T-cell (primary cell): ENCODE results near the gene METRNL. TPM values are rescaled to one million over a fixed set of nuclear protein-coding genes. Genes with fewer than 3 reads are reported as not detected.
"Not testable (repeated sequence)": the region's sequence is repeated elsewhere in the genome, so short reads cannot be mapped to it uniquely, and the experiment has no call there.

Experiments used
- ATAC-seq, 4 experiments: fragments of 200-7000 bp in 3 of 4; fragments of 150-1000 bp in 1 of 4; cut with Tn5 transposase; replicated peaks in 1 of 4; 1 replicate in 3 of 4; 2 replicates in 1 of 4; pipeline ENCODE4 v1.10.0; 2021; ENCODE audit warnings: moderate library complexity in 3 of 4, mild to moderate bottlenecking in 2 of 4, moderate number of reproducible peaks in 1 of 4
- CTCF ChIA-PET, 2 donors: fragments of 300-600 bp; sonication (Branson Sonifier 250); formaldehyde crosslinking; loops; one replicate each; lab custom pipeline; 2022; ENCODE audit warnings: antibody characterized with exemption in 2 of 2; lab: Charles Lee
- POLR2A ChIA-PET, 2 donors: fragments of 300-600 bp; sonication (Branson Sonifier 250); formaldehyde crosslinking; loops; one replicate each; lab custom pipeline; 2022; ENCODE audit warnings: antibody characterized with exemption in 2 of 2; lab: Charles Lee
- DNase-seq, 35 experiments: peaks; one replicate each; pipeline versions ENCODE4 v3.0.0 to v3.0.0-alpha.2; 2013 to 2023
- H3K27ac ChIP-seq: one replicate; pipeline ENCODE4 v1.5.1; 2013; ENCODE audit warnings: low read length
- H3K27me3 ChIP-seq, 2 experiments: replicated peaks in 1 of 2; 1 replicate in 1 of 2; 2 replicates in 1 of 2; pipeline versions ENCODE4 v1.6.1 to v1.7.0; 2013; ENCODE audit warnings: low read length in 1 of 2, mixed read lengths in 1 of 2; ENCODE audit not compliant: control insufficient read depth in 2 of 2, insufficient read depth in 2 of 2; ENCODE audit errors: extremely low read depth in 1 of 2
- H3K36me3 ChIP-seq, 2 donors: 1 replicate in 1 of 2; 2 replicates in 1 of 2; pipeline versions ENCODE4 v1.6.1 to v1.7.0; 2013; ENCODE audit warnings: low read length in 1 of 2; ENCODE audit not compliant: control insufficient read depth in 2 of 2, insufficient read depth in 1 of 2; ENCODE audit errors: extremely low read depth in 1 of 2
- H3K4me1 ChIP-seq, 2 experiments: 1 replicate in 1 of 2; 2 replicates in 1 of 2; pipeline versions ENCODE4 v1.6.1 to v1.7.0; 2013; ENCODE audit warnings: low read length in 2 of 2, mixed read lengths in 1 of 2; ENCODE audit not compliant: insufficient read depth in 2 of 2, control insufficient read depth in 1 of 2; ENCODE audit errors: extremely low read depth in 1 of 2
- H3K4me3 ChIP-seq, 2 donors: 1 replicate in 1 of 2; 2 replicates in 1 of 2; pipeline versions ENCODE4 v1.5.1 to v1.7.0; 2013; ENCODE audit warnings: mild to moderate bottlenecking in 2 of 2, low read length in 1 of 2, moderate library complexity in 1 of 2; ENCODE audit not compliant: control insufficient read depth in 1 of 2; ENCODE audit errors: extremely low read depth in 1 of 2
- H3K9me3 ChIP-seq: 2 replicates; pipeline ENCODE4 v1.7.0; 2013
- H3K27ac Mint-ChIP-seq, 2 donors: one replicate each; pipeline ENCODE4 v1.8.0; 2020 to 2021; ENCODE audit warnings: mild to moderate bottlenecking in 2 of 2, mixed read lengths in 2 of 2
- H3K27me3 Mint-ChIP-seq, 2 donors: one replicate each; pipeline ENCODE4 v1.8.0; 2021 to 2022; ENCODE audit warnings: mixed read lengths in 2 of 2
- H3K36me3 Mint-ChIP-seq: one replicate; pipeline ENCODE4 v1.8.0; 2021; ENCODE audit warnings: mixed read lengths
- H3K4me1 Mint-ChIP-seq, 3 donors: one replicate each; pipeline ENCODE4 v1.8.0; 2020 to 2022; ENCODE audit warnings: mixed read lengths in 3 of 3, mild to moderate bottlenecking in 1 of 3
- H3K4me3 Mint-ChIP-seq, 3 donors: one replicate each; pipeline ENCODE4 v1.8.0; 2020 to 2022; ENCODE audit warnings: mild to moderate bottlenecking in 3 of 3, mixed read lengths in 3 of 3, moderate library complexity in 3 of 3
- H3K9me3 Mint-ChIP-seq, 3 donors: one replicate each; pipeline ENCODE4 v1.8.0; 2020 to 2022; ENCODE audit warnings: mixed read lengths in 3 of 3
- WGBS: methylation state at CpG from one replicate; pipeline ENCODE4 v1.1.5; 2013; ENCODE audit warnings: missing lambda C conversion rate; ENCODE audit not compliant: insufficient coverage; 5-methylcytosine and 5-hydroxymethylcytosine counted together
- total RNA-seq, 35 experiments: library from RNA in 6 of 35; stranded (reverse) in 6 of 35; fragments of 120-200 nt in 1 of 35; gene quantifications; one replicate each; pipeline versions ENCODE4 v1.2.1 to v1.2.4 and lab custom pipeline; 2013 to 2026

METRNL gene
- total RNA-seq, 5 donors from 2014 or later (not counting 1 experiment from before 2014, with no cell fraction given) = 7.0 to 50.8 (median 11.9) TPM

GRCh38 chr17:83054518-83055125 is 24.8 kb upstream of the METRNL start:
- DNase-seq (peak in 1 of 35 experiments; percentile 13), ATAC-seq (no peak)
- Mint-ChIP-seq H3K4me3 (no peak overlapping the region), H3K9me3 (no peaks in the 10 kb centered on the region), H3K36me3 (no peaks in the 10 kb centered on the region), H3K27me3 (peaks cover 0 to 3% of the 10 kb centered on the region in 2 donors), H3K4me1 (peaks cover 14 to 29% (median 22%) of the 10 kb centered on the region in 3 donors), H3K27ac (no peak overlapping the region)
- peaks cover 0 to 11% of the 10 kb centered on the region in 2 experiments for H3K27me3 ChIP-seq
- no peaks in the 10 kb centered on the region for H3K36me3 ChIP-seq
- no peaks in the 10 kb centered on the region for H3K9me3 ChIP-seq
- CTCF ChIA-PET = no interaction called here
- WGBS = 100% methylated on average over 6 of the region's 13 CpGs
- POLR2A ChIA-PET = interaction anchor here in 1 of 2 donors (0.9 kb wide), 1 partner anchor 965 kb away, joined by 3 read pairs; no protein-coding TSS in a partner anchor
- no peak overlapping the region for H3K4me3 ChIP-seq
- peak overlapping the region; percentile 49 for H3K27ac ChIP-seq
- H3K4me1 ChIP-seq = peaks cover 6 to 33% of the 10 kb centered on the region in 2 experiments

GRCh38 chr17:83055176-83055575 is 24.2 kb upstream of the METRNL start:
- H3K27me3 Mint-ChIP-seq, CTCF ChIA-PET, H3K9me3 ChIP-seq, H3K27ac ChIP-seq, DNase-seq, H3K4me3 Mint-ChIP-seq, H3K4me3 ChIP-seq, H3K27ac Mint-ChIP-seq, ATAC-seq, H3K36me3 Mint-ChIP-seq, H3K9me3 Mint-ChIP-seq, POLR2A ChIA-PET, H3K36me3 ChIP-seq: not testable (repeated sequence)
- H3K4me1 Mint-ChIP-seq = peaks cover 14 to 25% (median 22%) of the 10 kb centered on the region in 3 donors
- WGBS = 96% methylated on average over 22 of the region's 25 CpGs
- peaks cover 0 to 11% of the 10 kb centered on the region in 2 experiments for H3K27me3 ChIP-seq
- H3K4me1 ChIP-seq = peaks cover 6 to 33% of the 10 kb centered on the region in 2 experiments

- CTCF ChIA-PET = no interaction called here
- Histone ChIP-seq H3K9me3 (no peaks in the 10 kb centered on the region), H3K36me3 (no peaks in the 10 kb centered on the region), H3K27ac (no peak overlapping the region), H3K4me1 (peaks cover 4 to 27% of the 10 kb centered on the region in 2 experiments), H3K4me3 (no peak overlapping the region), H3K27me3 (peaks cover 0 to 11% of the 10 kb centered on the region in 2 experiments)
- H3K4me1 Mint-ChIP-seq = peaks cover 8 to 18% (median 15%) of the 10 kb centered on the region in 3 donors
- H3K27ac Mint-ChIP-seq = no peak overlapping the region
- DNase-seq (peak in 1 of 35 experiments; percentile 19), ATAC-seq (no peak)
- H3K9me3 Mint-ChIP-seq = no peaks in the 10 kb centered on the region
- no peak overlapping the region for H3K4me3 Mint-ChIP-seq
- H3K27me3 Mint-ChIP-seq = peaks cover 0 to 3% of the 10 kb centered on the region in 2 donors
- 93% methylated on average over 9 of the region's 16 CpGs for WGBS
- POLR2A ChIA-PET = no interaction called here
- no peaks in the 10 kb centered on the region for H3K36me3 Mint-ChIP-seq
Measured at GRCh38 chr17:83055911-83056582, 23.4 kb upstream of the METRNL start.

- Mint-ChIP-seq H3K27ac (no peak overlapping the region), H3K4me1 (peaks cover 8 to 18% (median 15%) of the 10 kb centered on the region in 3 donors), H3K4me3 (no peak overlapping the region), H3K9me3 (no peaks in the 10 kb centered on the region), H3K27me3 (peaks cover 0 to 3% of the 10 kb centered on the region in 2 donors), H3K36me3 (no peaks in the 10 kb centered on the region)
- Histone ChIP-seq H3K27ac (no peak overlapping the region), H3K4me1 (peaks cover 4 to 27% of the 10 kb centered on the region in 2 experiments), H3K9me3 (no peaks in the 10 kb centered on the region), H3K27me3 (peaks cover 0 to 15% of the 10 kb centered on the region in 2 experiments), H3K36me3 (no peaks in the 10 kb centered on the region), H3K4me3 (no peak overlapping the region)
- ATAC-seq (no peak), DNase-seq (peak in 1 of 35 experiments; percentile 23)
- ChIA-PET POLR2A (no interaction called here), CTCF (no interaction called here)
- WGBS = 88% methylated on average over 28 of the region's 30 CpGs
Measured at GRCh38 chr17:83056583-83057396, 22.6 kb upstream of the METRNL start.

GRCh38 chr17:83057397-83057761 is 22.0 kb upstream of the METRNL start:
- Histone ChIP-seq H3K9me3 (no peaks in the 10 kb centered on the region), H3K4me1 (peaks cover 0 to 22% of the 10 kb centered on the region in 2 experiments), H3K36me3 (no peaks in the 10 kb centered on the region), H3K27ac (no peak overlapping the region), H3K27me3 (peaks cover 0 to 15% of the 10 kb centered on the region in 2 experiments), H3K4me3 (no peak overlapping the region)
- CTCF ChIA-PET = no interaction called here
- H3K4me3 Mint-ChIP-seq = no peak overlapping the region
- no peaks in the 10 kb centered on the region for H3K9me3 Mint-ChIP-seq
- no peak overlapping the region for H3K27ac Mint-ChIP-seq
- H3K4me1 Mint-ChIP-seq = peaks cover 8 to 15% (median 12%) of the 10 kb centered on the region in 3 donors
- H3K27me3 Mint-ChIP-seq = peaks cover 0 to 3% of the 10 kb centered on the region in 2 donors
- POLR2A ChIA-PET = no interaction called here
- H3K36me3 Mint-ChIP-seq = no peaks in the 10 kb centered on the region
- DNase-seq (peak in 1 of 35 experiments; percentile 17), ATAC-seq (no peak)
- WGBS = 89% methylated on average over 7 of the region's 14 CpGs

- ChIA-PET POLR2A (no interaction called here), CTCF (no interaction called here)
- Histone ChIP-seq H3K4me1 (peaks cover 0 to 18% of the 10 kb centered on the region in 2 experiments), H3K27ac (no peak overlapping the region), H3K27me3 (peaks cover 0 to 18% of the 10 kb centered on the region in 2 experiments), H3K9me3 (no peaks in the 10 kb centered on the region), H3K36me3 (no peaks in the 10 kb centered on the region), H3K4me3 (no peak overlapping the region)
- peaks cover 0 to 3% of the 10 kb centered on the region in 2 donors for H3K27me3 Mint-ChIP-seq
- H3K4me1 Mint-ChIP-seq = peaks cover 8 to 15% (median 12%) of the 10 kb centered on the region in 3 donors
- ATAC-seq (no peak), DNase-seq (peak in 1 of 35 experiments; percentile 18)
- WGBS = 87% methylated on average over 19 of the region's 19 CpGs
- no peak overlapping the region for H3K4me3 Mint-ChIP-seq
- H3K36me3 Mint-ChIP-seq = no peaks in the 10 kb centered on the region
- H3K27ac Mint-ChIP-seq = no peak overlapping the region
- H3K9me3 Mint-ChIP-seq = no peaks in the 10 kb centered on the region
Measured at GRCh38 chr17:83057793-83058265, 21.6 kb upstream of the METRNL start.
